ENCODE data around the gene FBP2.

Gene FBP2

DNA sequence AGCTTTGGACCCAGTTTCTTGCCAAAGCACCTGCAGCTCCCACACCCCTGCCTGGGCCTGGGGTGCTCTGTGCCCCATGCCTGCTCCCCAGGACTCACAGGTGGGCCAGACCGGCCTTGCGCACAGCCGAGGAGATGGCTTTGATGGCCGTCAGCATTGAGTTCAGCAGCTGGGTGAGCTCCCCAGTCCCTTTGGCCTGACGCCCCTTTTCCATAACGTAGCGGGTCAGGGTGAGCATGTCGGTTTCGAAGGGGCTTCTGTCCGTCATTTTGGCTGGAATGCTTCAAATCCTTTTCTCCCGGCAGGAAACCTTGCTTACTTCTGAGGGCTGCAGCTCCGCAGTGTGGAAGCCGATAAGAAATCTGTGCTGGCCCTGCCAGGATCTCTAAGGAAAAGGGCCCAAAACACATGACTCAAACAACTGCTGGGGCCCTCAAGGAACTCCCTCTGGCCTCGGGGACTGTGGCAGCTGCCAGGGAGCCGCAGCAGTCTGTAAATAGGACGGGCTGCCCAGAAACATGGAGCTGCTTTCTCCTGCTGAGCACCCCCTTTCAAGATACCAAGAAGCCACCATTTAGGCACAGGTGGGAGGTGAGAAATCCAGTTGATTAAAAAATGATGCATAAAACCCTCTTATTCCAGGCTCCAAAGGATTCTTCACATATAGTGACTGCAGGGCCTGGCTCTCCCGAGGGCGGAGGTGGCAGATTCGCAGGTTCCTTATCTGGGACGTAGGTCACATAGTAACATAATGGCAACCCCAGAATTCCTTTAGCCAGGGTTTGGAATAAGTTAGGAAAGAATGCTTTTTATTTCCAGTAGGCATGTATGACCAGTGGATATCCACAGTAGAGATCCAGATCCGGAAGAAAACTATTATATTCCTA is at the start of gene FBP2:
Gene FBP2 (minus strand): TSS at position 366 of the 887 bp plus-strand sequence. CDS start 98 bp downstream, at position 268.
- no peak for DNase-seq (ENCODE audit: low read depth)
- H3K4me3 ChIP-seq (ENCODE audit: low read length), result no peak within 1 kb of the TSS
- TF ChIP-seq, protein P1, sequence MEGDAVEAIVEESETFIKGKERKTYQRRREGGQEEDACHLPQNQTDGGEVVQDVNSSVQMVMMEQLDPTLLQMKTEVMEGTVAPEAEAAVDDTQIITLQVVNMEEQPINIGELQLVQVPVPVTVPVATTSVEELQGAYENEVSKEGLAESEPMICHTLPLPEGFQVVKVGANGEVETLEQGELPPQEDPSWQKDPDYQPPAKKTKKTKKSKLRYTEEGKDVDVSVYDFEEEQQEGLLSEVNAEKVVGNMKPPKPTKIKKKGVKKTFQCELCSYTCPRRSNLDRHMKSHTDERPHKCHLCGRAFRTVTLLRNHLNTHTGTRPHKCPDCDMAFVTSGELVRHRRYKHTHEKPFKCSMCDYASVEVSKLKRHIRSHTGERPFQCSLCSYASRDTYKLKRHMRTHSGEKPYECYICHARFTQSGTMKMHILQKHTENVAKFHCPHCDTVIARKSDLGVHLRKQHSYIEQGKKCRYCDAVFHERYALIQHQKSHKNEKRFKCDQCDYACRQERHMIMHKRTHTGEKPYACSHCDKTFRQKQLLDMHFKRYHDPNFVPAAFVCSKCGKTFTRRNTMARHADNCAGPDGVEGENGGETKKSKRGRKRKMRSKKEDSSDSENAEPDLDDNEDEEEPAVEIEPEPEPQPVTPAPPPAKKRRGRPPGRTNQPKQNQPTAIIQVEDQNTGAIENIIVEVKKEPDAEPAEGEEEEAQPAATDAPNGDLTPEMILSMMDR (conservative IDR thresholded peaks at IDR 0.05; ENCODE audit: low read length), result no peak

DNA sequence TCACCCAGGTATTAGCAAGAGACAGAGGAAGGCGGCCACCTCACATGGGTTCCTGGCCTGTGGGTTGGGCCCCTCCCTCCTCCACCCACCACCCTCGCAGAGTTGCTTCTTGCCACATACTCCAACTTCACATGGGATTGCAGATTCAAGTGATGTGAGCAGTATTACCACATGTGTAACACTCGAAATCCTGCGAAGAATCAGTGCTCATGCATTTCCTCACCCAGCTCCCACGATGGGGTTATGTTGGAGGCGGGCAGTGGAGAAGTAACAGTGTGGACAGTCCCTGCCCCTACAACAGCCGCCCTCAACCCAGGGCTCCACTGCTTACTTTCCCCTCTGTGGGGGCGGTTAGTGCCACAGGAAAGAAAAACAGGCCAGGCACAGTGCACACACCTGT is 49.6 kb upstream of the FBP2 start:
- DNase-seq (ENCODE audit: low read depth), result no peak
- TF ChIP-seq, protein P1 (conservative IDR thresholded peaks at IDR 0.05; ENCODE audit: low read length), result no peak
- H3K4me3 ChIP-seq (ENCODE audit: low read length), result no peak overlapping the region

GRCh38 chr9:94642501-94642900 is 48.9 kb upstream of the FBP2 start:
- no peak for DNase-seq (ENCODE audit: low read depth)
- TF ChIP-seq, protein P1 (conservative IDR thresholded peaks at IDR 0.05; ENCODE audit: low read length), result no peak
- H3K4me3 ChIP-seq (ENCODE audit: low read length), result no peak overlapping the region

DNA sequence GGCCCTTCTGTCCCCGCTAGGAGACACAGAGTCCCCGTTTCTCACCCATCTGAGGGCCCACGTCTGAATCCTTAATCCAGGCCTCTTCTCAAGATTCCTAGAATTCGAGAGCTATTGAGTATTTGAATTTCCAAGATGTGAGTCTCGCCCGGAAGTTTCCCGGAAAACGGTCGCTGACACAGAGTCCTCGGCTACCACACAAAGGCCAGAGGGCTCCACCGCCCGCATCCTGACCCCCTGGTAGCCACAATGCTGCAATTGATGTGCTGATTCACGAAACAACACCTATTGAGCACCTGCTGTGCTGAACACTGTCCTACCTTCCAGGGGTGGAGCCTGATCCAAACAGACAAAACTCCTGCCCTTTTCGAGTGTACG is 46.4 kb upstream of the FBP2 start:
- TF ChIP-seq, protein P1 (conservative IDR thresholded peaks at IDR 0.05; ENCODE audit: low read length), result no peak
- no peak for DNase-seq (ENCODE audit: low read depth)
- H3K4me3 ChIP-seq (ENCODE audit: low read length), result no peak overlapping the region; the same call in 1 of the 2 replicates

- TF ChIP-seq, protein P1 (conservative IDR thresholded peaks at IDR 0.05; ENCODE audit: low read length), result no peak
- peak within 1 kb of the TSS; percentile 46 for H3K4me3 ChIP-seq (ENCODE audit: low read length)
- DNase-seq (ENCODE audit: low read depth), result no peak
Observed at GRCh38 chr9:94639061-94639998, 45.7 kb upstream of the FBP2 start, which contains the start of gene FBP1. Gene FBP1, minus strand, starts transcription at chr9:94639518. Its CDS starts 208 bp downstream, at chr9:94639310.

DNA sequence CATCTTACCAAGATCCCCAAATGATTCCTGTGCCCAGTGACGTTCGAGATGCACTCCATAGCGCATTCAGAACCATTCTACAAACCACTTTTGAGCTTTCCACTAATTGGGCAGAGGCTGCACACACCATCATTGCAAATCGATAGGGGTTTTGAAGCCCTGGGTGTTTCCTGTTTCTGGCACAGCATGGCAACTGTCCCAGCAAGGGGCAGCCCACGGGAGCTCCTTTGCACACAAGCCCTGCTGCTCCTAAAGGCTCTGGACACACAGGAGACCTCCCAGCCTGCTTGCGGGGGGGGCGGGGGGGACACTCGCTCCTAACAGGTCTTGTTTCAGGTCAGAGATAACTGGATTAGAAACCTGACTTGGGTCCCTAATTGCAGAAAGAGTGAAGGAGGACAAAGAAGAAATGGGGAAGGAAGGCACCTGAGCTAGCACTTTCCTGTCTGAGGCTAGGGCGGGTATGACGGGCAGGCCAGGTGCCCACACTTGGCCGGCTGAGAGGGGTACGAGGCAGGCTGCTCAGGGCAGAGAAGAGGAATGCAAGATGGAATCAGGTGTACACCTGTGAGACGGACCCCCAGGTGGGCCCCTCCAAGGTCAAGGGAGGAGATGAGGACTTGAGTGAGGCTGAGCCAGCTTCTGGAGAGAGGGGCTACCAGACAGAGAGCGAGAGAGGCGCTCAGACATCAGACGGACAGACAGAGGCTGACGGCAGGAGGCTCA is 44.9 kb upstream of the FBP2 start:
- no peak for DNase-seq (ENCODE audit: low read depth)
- TF ChIP-seq, protein P1 (conservative IDR thresholded peaks at IDR 0.05; ENCODE audit: low read length), result no peak
- H3K4me3 ChIP-seq (ENCODE audit: low read length), result no peak overlapping the region
